Smooth muscle cell (in vitro differentiated cells): ENCODE results near the gene PLPP2. TPM values are rescaled to one million over a fixed set of nuclear protein-coding genes. Genes with fewer than 3 reads are reported as not detected.

Experiments used
- DNase-seq: peaks from one replicate; lab custom pipeline; 2025; ENCODE audit not compliant: unreplicated experiment; lab: John Stamatoyannopoulos, UW
- H2AFZ ChIP-seq: fragments of 200-600 bp; sonication (generic); 2 replicates; pipeline ENCODE4 v1.6.0; 2016; ENCODE audit warnings: antibody characterized with exemption, low read depth, mild to moderate bottlenecking
- H3F3A ChIP-seq: fragments of 200-600 bp; sonication (generic); 2 replicates; pipeline ENCODE4 v1.6.0; 2017; ENCODE audit warnings: antibody characterized with exemption, low read depth
- H3K27ac ChIP-seq: fragments of 200-600 bp; sonication (generic); 2 replicates; pipeline ENCODE4 v1.5.1; 2016; ENCODE audit warnings: low read depth, mild to moderate bottlenecking
- H3K27me3 ChIP-seq: fragments of 200-600 bp; sonication (generic); 2 replicates; pipeline ENCODE4 v1.6.1; 2016; ENCODE audit warnings: low read depth, mild to moderate bottlenecking
- H3K36me3 ChIP-seq: fragments of 200-600 bp; sonication (generic); 2 replicates; pipeline ENCODE4 v1.5.1; 2016; ENCODE audit warnings: low read depth
- H3K4me1 ChIP-seq: fragments of 200-600 bp; sonication (generic); 2 replicates; pipeline ENCODE4 v1.5.1; 2016; ENCODE audit warnings: low read depth
- H3K4me2 ChIP-seq: fragments of 200-600 bp; sonication (generic); 2 replicates; pipeline ENCODE4 v1.6.0; 2016; ENCODE audit warnings: mild to moderate bottlenecking
- H3K4me3 ChIP-seq: fragments of 200-600 bp; sonication (generic); 2 replicates; pipeline ENCODE4 v1.5.1; 2016; ENCODE audit warnings: mild to moderate bottlenecking
- H3K79me2 ChIP-seq: fragments of 200-600 bp; sonication (generic); 2 replicates; pipeline ENCODE4 v1.6.0; 2016; ENCODE audit warnings: low read depth, mild to moderate bottlenecking
- H3K9ac ChIP-seq: fragments of 200-600 bp; sonication (generic); 2 replicates; pipeline ENCODE4 v1.6.0; 2016; ENCODE audit warnings: low read depth
- H3K9me3 ChIP-seq: fragments of 200-600 bp; sonication (generic); replicated peaks from 2 replicates; pipeline ENCODE4 v1.5.1; 2016; ENCODE audit warnings: low read depth
- H4K20me1 ChIP-seq: fragments of 200-600 bp; sonication (generic); 2 replicates; pipeline ENCODE4 v1.6.0; 2016; ENCODE audit warnings: low read depth
- WGBS: methylation state at CpG from one replicate; pipeline ENCODE4 v1.1.7; 2016; ENCODE audit warnings: low lambda C conversion rate; 5-methylcytosine and 5-hydroxymethylcytosine counted together
- polyA plus RNA-seq: library from polyadenylated mRNA; unstranded; fragments of >200 nt; fragmentation: Nextera tagmentation; extraction: Ambion mirVana; gene quantifications from 2 replicates; pipeline ENCODE4 v1.2.1, GENCODE V29; 2016
- total RNA-seq: library from RNA; depleted of rRNA; stranded (reverse); fragments of >200 nt; gene quantifications from 2 replicates; pipeline ENCODE4 v1.2.3, GENCODE V29; 2014
- TF ChIP-seq, protein P1 (sequence below): fragments of 200-600 bp; sonication (generic); IDR thresholded peaks from 2 replicates; pipeline ENCODE4 v1.5.1; 2017; ENCODE audit warnings: borderline replicate concordance, mild to moderate bottlenecking, antibody characterized with exemption; ENCODE audit not compliant: insufficient read depth, poor library complexity, severe bottlenecking

The PLPP2 gene
- total and polyA plus RNA-seq, 2 experiments from 2014 or later, result 4.8 to 6.2 TPM

DNA sequence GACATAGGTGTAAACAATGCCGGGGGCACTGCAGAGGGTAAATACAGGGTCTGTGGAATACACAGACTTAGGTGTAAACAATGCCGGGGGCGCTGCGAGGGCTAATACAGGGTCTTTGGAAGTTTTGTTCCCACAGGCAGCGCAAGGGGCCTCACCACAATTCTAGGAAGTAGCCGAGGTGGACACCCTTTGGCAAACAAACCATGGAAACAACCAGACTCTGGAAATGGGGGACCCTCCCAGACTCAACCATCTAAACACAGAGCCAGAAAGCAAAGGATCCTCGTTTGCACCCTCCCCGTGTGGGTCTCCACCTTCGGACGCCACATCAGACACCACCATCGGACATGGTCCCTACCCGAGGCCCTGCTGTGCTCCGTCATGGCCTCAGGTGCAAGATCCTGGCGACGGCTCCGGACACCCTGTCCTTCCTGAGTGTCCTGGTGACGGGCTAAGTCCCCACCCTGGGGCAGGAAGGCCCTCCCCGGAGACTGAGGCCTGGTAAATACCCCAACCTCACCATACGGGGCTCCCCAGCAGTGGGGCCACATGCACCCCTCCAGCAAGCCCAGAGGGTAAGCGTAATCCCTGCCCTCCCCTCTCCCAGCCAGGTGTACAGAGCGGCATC is 16.7 kb upstream of the PLPP2 start:
- no peaks in the 10 kb centered on the region for H3K4me1 ChIP-seq
- H3K9me3 ChIP-seq, result no peaks in the 10 kb centered on the region
- no peaks in the 10 kb centered on the region for H3F3A ChIP-seq
- H3K27me3 ChIP-seq, result no peaks in the 10 kb centered on the region
- H2AFZ ChIP-seq, result no peak overlapping the region
- H3K4me3 ChIP-seq, result no peak overlapping the region
- H4K20me1 ChIP-seq, result peaks cover 69% of the 10 kb centered on the region
- TF ChIP-seq, protein P1, sequence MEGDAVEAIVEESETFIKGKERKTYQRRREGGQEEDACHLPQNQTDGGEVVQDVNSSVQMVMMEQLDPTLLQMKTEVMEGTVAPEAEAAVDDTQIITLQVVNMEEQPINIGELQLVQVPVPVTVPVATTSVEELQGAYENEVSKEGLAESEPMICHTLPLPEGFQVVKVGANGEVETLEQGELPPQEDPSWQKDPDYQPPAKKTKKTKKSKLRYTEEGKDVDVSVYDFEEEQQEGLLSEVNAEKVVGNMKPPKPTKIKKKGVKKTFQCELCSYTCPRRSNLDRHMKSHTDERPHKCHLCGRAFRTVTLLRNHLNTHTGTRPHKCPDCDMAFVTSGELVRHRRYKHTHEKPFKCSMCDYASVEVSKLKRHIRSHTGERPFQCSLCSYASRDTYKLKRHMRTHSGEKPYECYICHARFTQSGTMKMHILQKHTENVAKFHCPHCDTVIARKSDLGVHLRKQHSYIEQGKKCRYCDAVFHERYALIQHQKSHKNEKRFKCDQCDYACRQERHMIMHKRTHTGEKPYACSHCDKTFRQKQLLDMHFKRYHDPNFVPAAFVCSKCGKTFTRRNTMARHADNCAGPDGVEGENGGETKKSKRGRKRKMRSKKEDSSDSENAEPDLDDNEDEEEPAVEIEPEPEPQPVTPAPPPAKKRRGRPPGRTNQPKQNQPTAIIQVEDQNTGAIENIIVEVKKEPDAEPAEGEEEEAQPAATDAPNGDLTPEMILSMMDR, result no peak
- H3K27ac ChIP-seq, result no peak overlapping the region
- WGBS, result 97% methylated on average over 21 of the region's 21 CpGs
- no peak overlapping the region for H3K9ac ChIP-seq
- no peak for DNase-seq
- no peaks in the 10 kb centered on the region for H3K36me3 ChIP-seq
- H3K79me2 ChIP-seq, result no peaks in the 10 kb centered on the region
- H3K4me2 ChIP-seq, result no peak overlapping the region

DNA sequence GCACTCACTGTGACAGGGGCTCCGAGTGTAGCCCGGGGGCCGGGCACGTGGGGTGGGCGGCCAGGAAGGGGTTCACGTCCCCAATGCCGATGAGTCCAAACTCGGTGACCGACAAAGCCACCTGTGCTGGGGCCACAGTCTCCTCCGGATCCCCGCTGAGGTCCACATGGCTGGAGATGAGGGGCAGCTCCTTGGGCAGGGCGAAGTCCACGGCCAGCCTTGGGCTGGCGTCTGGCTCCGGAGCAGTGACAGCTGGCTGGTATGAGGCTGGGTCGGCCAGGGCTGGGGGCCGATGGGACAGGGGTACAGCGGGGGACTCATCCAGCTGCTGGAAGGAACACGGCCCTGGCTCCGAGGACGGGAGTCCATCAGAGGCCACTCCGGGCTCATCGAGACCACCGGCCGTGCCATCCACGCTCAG is 15.9 kb upstream of the PLPP2 start:
- H3K9me3 ChIP-seq, result no peaks in the 10 kb centered on the region
- no peak overlapping the region for H3K27ac ChIP-seq
- no peak overlapping the region for H2AFZ ChIP-seq
- no peak overlapping the region for H3K9ac ChIP-seq
- H3K4me2 ChIP-seq, result no peak overlapping the region
- no peak for DNase-seq
- H3K36me3 ChIP-seq, result no peaks in the 10 kb centered on the region
- H3F3A ChIP-seq, result no peaks in the 10 kb centered on the region
- H3K4me3 ChIP-seq, result no peak overlapping the region
- 96% methylated on average over 14 of the region's 26 CpGs for WGBS
- H3K79me2 ChIP-seq, result no peaks in the 10 kb centered on the region
- TF ChIP-seq, protein P1, result no peak
- H3K4me1 ChIP-seq, result no peaks in the 10 kb centered on the region
- no peaks in the 10 kb centered on the region for H3K27me3 ChIP-seq
- H4K20me1 ChIP-seq, result peaks cover 70% of the 10 kb centered on the region

DNA sequence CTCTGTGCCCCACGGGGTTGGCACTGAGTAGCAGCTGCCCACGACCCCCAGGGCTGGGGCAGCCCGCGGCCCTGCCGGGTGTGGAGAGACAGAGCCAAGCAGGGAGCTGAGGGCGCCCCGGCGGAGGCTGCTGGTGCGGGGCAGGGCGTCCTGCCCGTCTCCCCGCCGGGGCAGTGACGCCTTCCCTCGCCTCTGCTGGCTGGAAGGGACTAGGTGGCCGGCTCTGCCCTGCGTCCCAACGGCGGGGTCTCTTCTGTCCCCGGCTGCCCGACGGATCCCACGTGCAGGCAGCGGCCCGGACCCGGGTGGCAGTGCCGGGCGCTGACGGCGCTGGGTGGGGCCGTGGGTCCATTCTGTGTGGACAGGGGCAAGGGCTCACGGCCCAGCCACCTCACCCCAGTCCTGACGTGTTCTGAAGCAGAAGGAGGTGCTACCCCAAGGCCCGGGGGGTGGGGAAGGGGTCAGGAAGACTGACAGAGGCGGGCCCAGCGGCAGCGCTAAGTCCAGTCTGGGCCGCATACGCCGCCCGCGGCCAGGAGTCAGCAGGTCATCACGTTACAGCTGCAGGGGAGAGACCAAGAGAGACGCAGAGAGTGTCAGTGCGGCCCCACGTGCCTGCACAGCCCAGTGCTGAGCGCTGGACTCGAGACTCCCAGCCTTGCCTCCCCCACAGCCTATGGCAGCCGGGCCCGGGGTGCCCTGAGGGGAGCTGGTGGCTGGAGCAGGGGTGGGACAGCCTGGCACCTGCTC is 15.1 kb upstream of the PLPP2 start:
- Histone ChIP-seq H4K20me1 (peaks cover 72% of the 10 kb centered on the region), H3K27me3 (no peaks in the 10 kb centered on the region), H3K9me3 (no peaks in the 10 kb centered on the region), H3K4me3 (no peak overlapping the region), H3K9ac (no peak overlapping the region), H3K79me2 (no peaks in the 10 kb centered on the region), H3K27ac (no peak overlapping the region), H3K36me3 (no peaks in the 10 kb centered on the region), H3K4me1 (no peaks in the 10 kb centered on the region), H3K4me2 (no peak overlapping the region), H3F3A (no peaks in the 10 kb centered on the region), H2AFZ (no peak overlapping the region)
- WGBS, result 98% methylated on average over 48 of the region's 50 CpGs
- TF ChIP-seq, protein P1, result no peak
- DNase-seq, result no peak
